PC-9 (cell line): ENCODE measurements around the gene TMEM203.

ENCODE experiments used
- CTCF ChIP-seq: fragments of 200-600 bp; sonication (generic); conservative IDR thresholded peaks from 2 replicates; pipeline ENCODE4 v1.6.1; 2017; ENCODE audit warnings: mixed run types, antibody characterized with exemption, mild to moderate bottlenecking, moderate library complexity
- EZH2 ChIP-seq: fragments of 200-600 bp; sonication (generic); IDR thresholded peaks from 2 replicates; pipeline ENCODE4 v1.8.0; 2017; ENCODE audit warnings: antibody characterized with exemption, low read depth

- TF ChIP-seq CTCF (no peak), EZH2 (no peak)
Observed at GRCh38 chr9:137243626-137244485, 38.4 kb upstream of the TMEM203 start.
